HS-27A (cell line): ENCODE measurements around the gene CCR7.

Source experiments
- DNase-seq: peaks from one replicate; pipeline ENCODE4 v3.0.0-alpha.2; 2012; ENCODE audit warnings: low read depth, missing footprints

CCR7 gene, protein sequence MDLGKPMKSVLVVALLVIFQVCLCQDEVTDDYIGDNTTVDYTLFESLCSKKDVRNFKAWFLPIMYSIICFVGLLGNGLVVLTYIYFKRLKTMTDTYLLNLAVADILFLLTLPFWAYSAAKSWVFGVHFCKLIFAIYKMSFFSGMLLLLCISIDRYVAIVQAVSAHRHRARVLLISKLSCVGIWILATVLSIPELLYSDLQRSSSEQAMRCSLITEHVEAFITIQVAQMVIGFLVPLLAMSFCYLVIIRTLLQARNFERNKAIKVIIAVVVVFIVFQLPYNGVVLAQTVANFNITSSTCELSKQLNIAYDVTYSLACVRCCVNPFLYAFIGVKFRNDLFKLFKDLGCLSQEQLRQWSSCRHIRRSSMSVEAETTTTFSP

DNA sequence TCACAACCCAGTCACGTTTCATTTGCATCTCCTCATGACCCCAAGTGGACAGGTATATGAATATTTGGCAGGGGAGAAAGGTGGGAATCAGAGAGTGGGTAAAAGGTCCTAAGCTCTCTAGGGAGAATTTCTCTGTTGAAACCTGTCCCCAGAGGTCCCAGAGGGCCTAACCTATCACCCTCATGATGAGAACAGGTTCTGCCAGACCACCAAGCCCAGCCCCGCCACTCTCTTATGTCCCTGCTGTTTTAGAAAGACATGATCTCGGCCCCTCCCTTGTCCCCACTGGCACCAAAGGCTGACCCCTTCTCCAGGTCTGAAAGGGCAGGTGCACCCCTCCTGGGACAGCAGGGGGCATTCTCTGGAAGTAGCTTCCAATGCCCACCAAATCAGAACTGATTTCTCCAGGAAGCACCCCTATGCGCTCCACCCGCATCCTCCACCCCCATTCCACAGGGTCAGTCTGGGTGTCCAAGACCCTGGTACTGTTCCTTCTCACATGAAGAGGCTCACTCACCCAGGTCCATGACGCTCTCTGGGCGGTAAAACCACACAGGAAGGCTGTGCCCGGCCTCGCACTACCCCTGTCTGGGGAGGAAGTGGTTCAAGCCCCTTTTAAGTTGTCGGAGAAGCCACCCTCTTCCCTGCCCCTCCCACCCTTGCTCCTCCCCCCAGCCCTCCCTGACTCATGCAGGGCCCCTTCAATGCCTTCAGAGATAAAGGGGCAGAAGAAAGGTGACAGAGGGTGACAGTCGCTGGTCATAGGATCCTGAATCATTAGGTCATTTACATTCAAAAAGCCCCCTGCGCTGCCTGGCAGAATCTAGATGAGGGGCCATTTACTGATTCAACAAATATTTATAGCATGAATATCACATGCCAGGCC, at the start of gene CCR7:
Gene CCR7 (minus strand): TSS at position 590 of the 886 bp plus-strand sequence. CDS start 63 bp downstream, at position 527.
- DNase-seq = no peak

DNA sequence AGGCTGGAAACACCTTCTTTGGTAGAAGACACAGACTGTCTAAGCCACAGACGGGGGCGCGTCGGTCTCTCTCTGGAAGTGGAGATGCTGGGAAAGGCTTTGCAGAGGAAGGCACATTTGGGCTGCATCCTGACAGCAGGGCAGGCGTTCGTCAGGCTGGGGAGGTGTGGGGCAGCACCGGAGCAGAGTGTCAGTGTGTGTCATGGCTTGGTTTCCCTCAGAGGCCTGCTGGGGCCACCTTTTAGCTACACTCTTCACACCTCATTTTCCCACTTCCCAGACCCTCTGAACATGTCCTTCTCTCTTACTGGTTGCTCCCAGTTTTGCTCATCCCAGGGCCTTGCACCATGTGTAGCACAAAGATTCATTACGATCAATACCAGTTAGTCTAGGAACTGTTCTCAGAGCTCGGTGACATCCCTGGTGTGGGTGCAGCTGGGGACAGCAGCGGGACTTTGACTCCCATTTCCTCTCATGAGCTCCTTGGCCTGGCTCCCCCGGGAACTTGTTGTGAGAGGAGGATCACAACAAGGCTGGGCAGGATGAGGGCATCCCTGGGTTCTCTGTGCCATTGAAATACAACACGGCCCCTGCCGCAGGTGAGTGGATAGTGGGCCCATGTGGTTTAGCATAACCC, 49.3 kb upstream of the CCR7 start:
- DNase-seq = no peak

DNA sequence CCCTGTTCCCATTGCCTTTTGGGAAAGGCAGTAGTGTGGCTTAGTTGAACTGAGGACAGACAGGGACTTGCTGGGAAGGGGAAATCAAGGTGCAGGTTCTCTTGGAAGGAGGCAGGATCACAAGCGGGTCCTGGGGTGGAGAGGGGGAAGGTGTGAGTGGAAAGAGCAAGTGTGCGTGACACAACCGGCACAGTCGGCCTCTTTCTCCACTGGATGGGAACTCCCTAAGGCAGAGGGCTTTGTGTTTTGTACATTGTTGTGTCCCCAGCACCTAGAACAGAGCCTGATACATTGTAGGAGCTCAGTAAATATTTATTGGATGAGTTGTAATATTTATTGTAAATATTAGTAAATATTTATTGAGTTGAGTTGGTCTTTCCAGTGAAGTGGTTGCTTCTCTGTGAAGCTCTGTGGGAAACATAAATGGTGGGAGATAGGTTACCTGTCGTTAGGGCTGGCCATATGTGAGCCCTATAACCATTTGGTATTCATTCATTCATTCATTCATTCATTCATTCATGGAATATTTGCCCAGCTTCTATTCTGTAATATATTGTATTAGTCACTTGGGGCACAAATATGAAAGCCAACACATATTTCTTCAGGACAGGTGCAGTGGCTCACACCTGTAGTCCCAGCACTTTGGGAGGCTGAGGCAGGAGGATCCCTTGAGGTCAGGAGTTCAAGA, 48.3 kb upstream of the CCR7 start:
- no peak for DNase-seq

DNA sequence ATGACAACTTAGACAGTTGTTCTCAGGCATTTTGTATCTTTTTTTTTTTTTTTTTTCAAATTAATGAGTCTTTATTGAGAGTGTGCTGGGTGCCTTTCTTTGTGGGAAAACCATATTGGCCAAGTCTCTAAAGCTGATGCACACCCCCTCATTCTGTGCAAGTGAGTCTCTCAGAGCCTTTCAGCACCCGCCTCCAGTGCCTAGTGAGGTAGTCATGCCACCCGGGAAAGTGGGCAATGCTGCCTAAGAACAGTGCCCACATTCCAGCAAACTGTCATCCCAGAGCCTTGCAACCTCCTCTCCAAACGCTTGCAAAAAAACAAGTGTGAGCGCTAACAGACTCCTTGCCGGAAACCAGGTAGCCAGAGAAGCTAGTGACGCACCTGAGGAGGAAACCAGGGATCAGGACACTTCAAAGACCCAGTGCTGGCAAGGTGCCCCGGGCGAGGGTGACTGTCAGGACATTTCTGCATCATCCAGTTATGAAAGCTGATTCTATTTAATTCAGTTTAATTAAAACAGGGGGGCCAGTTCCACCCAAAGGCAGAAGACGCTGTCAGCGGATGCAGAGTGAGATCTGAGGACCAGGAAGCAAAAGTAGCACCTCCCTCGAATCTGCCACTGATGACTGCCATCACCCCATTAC, 47.5 kb upstream of the CCR7 start:
- DNase-seq = no peak

DNA sequence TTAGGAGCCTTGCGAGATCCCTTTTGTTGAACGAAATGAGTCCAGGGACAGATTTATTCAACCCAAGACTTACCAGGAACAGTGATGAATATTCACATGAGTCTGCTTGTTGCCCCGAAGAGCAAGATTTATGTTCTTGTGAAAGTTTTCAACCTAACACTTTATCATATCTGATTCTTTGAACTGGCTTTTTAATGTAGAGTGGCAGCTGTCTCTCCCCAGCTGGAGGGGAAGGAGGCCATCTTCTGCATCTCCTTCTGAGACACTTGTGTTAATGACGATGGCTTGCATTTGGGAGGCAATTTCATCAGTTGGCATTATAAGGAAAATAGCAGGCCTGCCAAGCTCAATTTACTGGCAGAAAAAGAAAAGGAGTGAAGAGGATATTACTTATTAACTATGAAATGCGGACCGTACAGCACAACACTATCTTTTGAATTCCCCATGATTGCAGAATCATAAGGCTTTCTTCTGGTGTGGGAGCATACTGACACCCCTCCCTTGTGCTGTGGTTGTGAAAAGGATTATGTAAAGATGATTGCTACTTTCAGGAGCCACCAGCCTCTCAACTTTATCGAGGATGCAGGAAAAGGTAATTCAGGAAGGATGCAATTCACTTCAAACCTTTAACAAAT, 46.7 kb upstream of the CCR7 start:
- DNase-seq = no peak

DNA sequence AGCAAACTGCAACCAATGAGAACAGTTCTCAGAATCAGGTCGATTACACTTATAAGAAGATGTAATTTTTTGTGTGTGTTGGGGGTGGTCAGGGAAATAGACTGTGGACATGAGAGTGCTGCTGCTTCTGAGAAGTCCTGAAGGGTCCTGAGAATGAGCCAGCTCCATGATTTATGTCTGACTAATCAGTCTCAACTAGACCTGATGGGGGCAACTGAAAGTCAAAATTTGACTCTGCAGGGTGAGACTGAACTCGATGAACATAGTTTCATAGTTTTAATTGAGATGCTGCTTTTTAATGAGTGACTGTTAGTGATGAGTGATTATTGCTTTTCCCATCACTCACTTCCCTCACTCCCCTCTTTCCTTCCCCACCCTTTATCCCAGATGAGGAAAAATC, 45.1 kb upstream of the CCR7 start:
- DNase-seq = no peak

DNA sequence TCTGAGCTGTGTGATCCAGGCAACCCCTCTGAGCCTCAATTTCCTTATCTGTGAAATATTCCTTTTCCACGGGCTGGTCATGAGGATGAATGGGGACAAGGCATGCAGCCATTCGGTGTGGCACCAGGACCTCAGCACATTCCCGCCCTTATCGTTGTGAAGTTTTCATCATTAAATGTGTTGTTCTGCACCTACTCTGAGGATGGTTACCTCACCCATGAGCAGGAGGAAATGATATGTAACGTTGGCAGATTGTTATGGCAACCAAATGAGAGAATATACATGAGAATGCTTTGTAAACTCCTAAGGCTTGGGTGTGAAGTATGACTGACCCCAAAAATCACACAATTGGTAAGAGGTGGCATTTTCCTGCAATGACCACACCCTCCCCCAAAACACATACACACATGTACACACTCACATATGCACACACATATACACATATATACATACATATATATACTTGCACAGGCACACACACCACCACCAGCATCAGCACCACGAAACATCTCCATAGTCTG, 42.8 kb upstream of the CCR7 start:
- no peak for DNase-seq

DNA sequence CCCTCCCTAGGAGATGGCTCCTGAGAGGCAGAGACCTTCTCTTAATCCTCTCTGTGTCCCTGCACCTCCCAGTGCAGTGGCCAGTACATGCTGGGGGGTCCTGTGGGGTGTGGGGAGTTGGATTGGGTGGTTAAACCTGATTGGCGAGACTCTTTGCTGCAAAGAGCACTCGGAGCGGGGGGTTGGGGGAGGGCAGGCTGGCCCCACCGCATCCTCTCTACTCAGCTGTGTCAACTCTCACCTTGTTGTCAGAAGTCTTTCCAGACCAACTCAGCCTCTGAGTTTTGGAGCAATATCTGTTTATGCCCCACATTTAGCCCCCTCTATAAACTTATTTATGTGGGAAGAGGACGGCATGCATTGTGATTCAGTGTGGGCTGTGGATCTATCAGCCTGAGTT, 42.4 kb upstream of the CCR7 start:
- no peak for DNase-seq

DNA sequence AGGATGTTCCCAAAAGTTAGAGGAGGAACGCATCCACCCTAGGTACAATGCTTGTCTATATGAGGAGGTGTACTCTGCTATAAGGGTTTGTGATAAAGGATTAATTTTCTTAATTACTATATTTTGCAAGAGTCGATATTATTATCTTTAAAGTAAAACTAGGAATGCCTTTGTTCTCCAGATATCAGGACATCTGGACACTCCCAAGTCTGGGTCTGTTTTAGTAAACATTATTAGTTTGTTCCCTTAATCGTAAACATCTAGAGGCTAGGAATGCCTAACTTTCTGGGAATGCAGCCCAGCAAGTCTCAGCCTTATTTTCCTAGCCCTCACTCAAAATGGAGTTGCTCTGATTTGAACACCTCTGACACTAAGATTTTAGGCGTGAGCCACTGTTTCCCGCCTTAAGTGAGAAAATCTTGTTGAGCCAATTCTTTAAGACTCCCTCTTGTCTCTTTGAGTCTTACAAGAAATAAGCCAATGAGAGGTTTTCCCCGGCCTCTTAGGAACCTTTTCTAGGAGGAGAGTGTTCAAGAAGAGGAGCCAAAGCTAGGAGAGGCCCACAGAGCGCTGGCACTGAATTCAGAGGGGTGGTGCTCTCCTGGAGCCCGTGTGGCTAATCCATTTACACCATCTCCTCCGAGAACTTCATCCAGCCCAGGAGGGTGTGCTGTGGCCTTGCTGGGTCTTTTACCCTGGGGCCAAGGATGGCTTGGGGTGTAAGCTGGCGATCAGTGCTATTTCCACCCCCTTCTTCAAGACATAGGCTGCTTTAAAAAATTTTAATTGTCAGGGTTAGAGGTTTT, 41.5 kb upstream of the CCR7 start:
- no peak for DNase-seq

DNA sequence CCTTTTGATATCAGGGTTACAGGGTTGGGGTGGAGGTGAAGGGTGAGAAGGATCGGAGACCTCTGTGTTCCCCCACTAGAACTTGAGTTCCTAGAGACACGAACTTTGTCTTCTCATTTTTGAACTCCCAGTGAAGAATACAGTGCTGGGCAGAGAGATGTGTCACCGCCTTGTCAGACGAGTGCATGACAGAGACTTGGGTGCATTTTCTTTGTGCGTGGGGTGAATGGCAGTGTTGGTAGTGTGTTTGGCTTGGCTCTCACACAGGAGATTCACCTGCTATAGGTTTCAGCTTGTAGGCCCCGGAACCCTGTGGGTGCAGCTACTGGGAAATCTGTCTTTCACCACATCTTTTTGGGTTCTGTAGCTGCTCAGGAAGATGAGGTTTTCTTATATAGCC, 40.0 kb upstream of the CCR7 start:
- DNase-seq = no peak

DNA sequence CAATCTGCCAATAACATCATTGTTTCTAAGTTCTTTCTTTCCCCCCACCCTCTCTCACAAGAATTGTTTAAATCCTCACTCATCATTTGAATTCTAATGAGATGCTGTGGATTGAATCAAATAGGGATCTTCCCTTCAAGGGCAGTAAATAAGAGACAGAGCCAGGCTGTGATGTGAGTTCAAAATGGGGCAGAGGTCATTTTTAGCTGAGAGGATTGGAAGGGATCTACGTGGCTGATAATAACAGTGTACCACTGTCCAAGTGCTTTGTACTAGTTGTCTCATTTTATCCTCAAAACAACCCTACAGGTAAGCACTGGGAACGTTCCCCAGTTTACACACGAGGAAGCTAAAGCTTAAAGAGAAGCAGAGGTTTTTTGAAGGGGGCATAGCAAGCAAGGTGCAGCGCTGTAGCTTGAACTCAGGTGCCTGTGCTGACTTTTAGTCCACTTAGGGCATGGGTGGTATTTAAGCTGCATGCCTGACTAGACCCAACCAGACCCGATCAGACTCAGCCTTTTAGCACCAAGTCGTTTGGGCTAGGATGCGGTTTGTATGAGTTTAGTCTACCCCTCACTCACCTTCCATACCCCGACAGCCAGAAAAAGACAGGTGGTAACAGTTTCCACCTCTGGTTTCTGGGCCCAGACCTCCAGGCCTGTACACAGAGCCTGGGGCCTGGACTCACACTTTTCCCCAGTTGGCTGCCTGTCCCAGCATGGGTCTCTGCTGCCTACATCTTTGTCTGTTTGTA, 39.2 kb upstream of the CCR7 start:
- DNase-seq = no peak

DNA sequence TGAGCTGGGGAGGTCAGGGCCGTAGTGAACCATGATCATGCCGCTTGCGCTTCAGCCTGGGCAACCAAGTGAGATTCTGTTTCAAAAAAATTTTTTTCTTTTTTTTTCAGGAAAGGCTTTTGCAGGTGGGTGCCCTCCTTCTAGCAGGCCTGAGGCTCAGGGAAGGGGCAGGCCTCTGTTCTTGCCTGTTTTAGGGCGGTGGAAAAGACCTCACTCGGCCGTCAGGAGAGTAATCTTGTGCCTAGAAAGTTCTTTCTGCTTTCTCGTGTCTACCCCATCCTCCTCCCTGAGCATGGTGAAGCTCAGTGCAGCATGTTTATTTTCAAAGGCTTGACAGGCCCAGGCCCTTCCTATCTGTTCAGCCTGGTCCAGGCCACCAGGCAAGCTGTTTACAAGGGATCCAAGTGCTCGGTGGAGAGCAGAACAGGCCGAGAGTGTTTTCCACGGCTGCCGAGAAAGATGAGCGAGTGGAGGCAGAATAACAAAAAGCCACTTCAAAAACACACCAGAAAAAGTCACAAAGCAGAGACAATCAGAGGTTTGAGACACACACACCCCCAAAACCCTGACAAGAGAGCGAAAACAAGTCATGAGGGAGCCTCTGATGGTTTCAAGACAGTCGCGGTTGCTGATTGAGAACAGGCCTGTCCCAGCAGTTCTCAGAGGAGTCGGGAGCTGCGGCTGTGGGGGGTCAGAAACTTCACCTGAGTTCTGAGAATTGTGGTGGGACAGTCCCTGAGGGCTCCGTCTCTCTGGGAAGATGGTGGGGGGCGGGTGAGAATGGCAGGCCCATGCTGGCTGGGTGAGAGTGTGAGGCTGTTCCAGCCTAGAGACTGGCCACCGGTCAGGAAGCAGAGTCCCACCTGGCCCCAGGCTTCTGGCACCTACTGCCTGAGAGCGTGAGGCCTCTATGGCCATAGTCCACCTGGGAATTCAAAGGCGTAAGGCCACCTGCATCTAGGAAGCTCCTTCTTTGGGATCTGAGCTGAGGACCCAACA, 37.5 kb upstream of the CCR7 start:
- DNase-seq = no peak

DNA sequence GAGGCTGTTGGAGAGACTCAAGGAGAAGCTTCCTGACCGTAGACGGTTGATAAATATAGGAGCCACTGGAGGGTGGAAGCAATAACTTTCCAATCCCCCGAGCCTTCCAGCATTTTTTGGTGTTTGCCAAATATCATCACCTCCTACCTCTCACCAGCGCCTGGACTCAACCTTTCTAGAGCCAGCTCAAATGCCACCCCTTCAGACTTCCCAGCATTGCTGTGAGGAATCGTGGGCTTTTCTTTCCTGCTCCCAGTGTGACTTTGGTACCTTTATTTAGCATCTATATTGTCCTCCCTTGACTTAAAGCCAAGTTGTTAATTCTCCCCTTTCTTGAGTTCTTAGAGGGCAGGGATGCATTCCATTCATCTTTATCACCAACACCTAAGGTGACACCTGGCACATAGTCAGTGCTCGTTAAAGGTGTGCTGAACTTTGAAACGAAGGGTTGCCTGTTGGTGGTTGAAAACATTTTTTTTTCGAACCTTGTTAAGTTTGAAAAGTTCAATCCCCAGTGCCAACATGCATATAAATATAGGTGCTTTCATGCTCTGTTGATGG, 35.3 kb upstream of the CCR7 start:
- no peak for DNase-seq

DNA sequence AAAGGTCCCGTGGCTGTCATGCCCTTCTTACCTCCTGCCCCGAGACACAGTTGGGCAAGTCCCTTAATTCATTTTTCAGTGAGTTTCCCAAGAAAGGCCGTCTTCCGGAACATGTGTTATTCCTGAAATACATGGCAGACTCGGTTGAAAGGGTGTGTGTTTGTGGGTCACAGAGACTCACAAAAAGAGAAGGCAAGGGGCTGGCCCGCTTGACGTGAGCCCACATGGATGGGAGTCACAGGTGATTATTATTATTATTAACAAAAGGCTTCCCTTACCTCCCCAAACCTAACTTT, 34.1 kb upstream of the CCR7 start:
- DNase-seq = no peak

DNA sequence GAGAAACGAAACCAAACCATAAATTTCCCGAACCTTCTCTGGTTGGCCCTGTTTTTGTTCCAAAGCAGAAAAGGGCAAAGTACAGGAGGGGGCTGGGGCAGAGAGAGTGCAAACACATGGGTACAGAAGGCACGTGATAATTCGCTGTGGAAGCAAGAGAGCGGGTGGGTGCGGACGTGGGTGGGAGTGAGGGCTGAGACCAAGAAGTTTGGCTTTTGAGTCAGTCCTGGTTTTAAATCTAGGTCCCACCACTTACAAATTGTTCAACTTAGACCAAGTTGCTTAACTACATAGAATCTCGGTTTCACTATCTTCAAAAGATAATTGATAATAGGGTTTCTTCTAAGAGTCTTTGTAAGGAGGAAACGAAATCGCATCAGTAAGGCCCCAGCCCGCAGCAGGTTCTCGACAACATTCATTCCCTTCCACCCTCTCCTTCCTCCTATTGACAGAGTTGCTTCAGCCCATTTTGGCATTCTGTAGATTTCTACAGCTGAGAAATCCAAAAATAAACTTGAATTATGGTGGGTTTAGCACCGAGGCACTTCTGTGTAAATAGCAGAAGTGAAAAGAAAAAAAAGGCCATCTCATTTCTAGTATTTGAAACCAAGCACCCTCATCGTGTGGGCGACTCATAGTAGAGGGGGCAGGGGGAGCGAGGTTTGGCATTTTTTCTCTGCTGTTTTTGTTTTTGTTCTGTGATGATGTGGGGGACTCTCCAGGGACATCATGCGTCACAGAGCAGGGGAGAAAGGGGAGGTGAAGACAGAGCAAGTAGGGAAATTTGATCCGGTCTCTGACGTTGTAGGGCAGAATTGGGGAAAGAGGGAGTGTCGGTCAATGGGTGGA, 33.6 kb upstream of the CCR7 start:
- no peak for DNase-seq

DNA sequence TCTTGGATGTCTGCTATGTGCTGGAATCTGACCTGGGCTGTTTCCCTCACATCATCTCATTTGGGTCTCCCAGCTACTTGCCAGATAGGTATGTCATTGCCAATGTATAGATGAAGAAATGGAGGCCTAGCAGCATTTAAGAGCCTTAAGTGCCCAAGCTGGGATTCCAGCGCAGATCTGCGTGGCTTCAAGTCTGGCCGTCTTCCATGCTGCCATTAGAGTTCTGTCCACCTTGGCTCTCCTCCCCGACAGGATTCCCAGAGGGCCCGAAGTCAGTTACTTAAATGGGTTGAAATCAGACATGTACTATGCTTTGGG, 33.0 kb upstream of the CCR7 start:
- DNase-seq = no peak
